OCI-LY1 (cell line): ENCODE results near the gene CRYGB.

Source experiments
- EZH2 ChIP-seq: fragments of 200-600 bp; sonication (generic), shearing (Covaris generic); IDR thresholded peaks from 2 replicates; pipeline ENCODE4 v1.8.0; 2017; ENCODE audit warnings: borderline replicate concordance, mixed run types, mild to moderate bottlenecking, antibody characterized with exemption, low read length, moderate library complexity, mixed read lengths
- TF ChIP-seq, protein P1 (sequence below): fragments of 200-600 bp; sonication (generic), shearing (Covaris generic); IDR thresholded peaks from 2 replicates; pipeline ENCODE4 v1.5.1; 2017; ENCODE audit warnings: mild to moderate bottlenecking, antibody characterized with exemption, low read length, moderate library complexity, mixed read lengths

DNA sequence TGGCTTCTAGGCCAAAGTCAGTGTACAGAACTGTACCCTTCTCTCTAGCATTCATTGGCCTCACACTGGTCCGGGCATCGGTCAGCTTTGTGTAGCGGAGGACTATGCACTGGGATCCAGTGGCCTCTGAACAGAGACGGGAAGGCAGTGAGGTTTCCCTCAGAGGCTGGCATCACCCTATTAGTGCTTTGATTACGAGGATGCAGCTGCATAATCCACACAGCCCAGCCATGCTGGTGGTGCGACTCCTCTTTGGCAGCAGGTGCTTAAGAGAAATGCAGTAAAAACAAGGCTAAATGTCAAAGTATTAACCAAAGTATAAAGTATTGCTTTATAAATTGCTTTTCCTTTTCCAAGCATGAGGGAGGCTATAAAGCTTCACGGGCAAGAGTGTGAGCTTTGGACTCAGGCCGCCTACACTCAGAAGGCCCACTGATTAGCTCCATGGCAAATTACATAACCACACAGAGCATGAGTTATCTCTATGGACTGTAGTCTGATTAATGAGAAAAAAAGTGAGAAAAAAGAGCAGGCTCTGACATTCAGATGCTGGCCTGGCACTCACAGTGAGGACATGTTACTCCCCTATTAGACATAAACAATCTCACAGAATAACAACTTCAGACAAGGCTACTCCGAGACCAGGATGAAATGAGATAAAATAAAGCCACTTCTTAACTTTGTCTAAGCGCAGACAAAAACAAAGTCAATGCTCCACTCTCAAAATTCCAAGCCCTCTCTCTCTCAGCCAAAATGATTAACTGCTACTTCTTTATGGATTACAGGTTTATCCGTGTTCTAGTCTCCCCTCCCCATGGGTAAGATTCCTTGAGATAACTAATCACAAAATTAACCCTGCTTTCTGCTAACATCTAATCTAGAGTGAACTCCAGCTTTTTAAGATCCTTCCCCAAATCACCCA, 9.9 kb downstream of the CRYGB start:
- TF ChIP-seq, protein P1, sequence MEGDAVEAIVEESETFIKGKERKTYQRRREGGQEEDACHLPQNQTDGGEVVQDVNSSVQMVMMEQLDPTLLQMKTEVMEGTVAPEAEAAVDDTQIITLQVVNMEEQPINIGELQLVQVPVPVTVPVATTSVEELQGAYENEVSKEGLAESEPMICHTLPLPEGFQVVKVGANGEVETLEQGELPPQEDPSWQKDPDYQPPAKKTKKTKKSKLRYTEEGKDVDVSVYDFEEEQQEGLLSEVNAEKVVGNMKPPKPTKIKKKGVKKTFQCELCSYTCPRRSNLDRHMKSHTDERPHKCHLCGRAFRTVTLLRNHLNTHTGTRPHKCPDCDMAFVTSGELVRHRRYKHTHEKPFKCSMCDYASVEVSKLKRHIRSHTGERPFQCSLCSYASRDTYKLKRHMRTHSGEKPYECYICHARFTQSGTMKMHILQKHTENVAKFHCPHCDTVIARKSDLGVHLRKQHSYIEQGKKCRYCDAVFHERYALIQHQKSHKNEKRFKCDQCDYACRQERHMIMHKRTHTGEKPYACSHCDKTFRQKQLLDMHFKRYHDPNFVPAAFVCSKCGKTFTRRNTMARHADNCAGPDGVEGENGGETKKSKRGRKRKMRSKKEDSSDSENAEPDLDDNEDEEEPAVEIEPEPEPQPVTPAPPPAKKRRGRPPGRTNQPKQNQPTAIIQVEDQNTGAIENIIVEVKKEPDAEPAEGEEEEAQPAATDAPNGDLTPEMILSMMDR = no peak
- TF ChIP-seq EZH2 = no peak
